CD4-positive, alpha-beta memory T cell (primary cell): ENCODE data around the gene KCTD17. TPM values are rescaled to one million over a fixed set of nuclear protein-coding genes. Genes with fewer than 3 reads are reported as not detected.
A peak's percentile ranks its signal among the peaks of the same experiment; 100 is the strongest.

ENCODE experiments used
- CTCF ChIA-PET: fragments of 350-600 bp; sonication (Branson Sonifier 250); formaldehyde crosslinking; loops from one replicate; lab custom pipeline; 2021; ENCODE audit warnings: inconsistent platforms; ENCODE audit not compliant: partially characterized antibody; lab: Charles Lee
- POLR2A ChIA-PET: fragments of 350-600 bp; sonication (Branson Sonifier 250); formaldehyde crosslinking; loops from one replicate; lab custom pipeline; 2021; ENCODE audit not compliant: partially characterized antibody; lab: Charles Lee
- DNase-seq, 5 donors: peaks; one replicate each; pipeline versions ENCODE4 v3.0.0 to v3.0.0-alpha.2; 2020 to 2022; ENCODE audit warnings: mixed read lengths in 1 of 5
- H3K27ac ChIP-seq: one replicate; pipeline ENCODE4 v1.7.0; 2013; ENCODE audit warnings: low read depth, low read length
- H3K27me3 ChIP-seq: 2 replicates; pipeline ENCODE4 v1.7.0; 2013; ENCODE audit warnings: mild to moderate bottlenecking, low read length, moderate library complexity; ENCODE audit not compliant: insufficient read depth
- H3K36me3 ChIP-seq: 2 replicates; pipeline ENCODE4 v1.7.0; 2013; ENCODE audit warnings: mild to moderate bottlenecking, low read length, moderate library complexity; ENCODE audit not compliant: insufficient read depth
- H3K4me1 ChIP-seq: 2 replicates; pipeline ENCODE4 v1.7.0; 2013; ENCODE audit warnings: mild to moderate bottlenecking, low read length, moderate library complexity; ENCODE audit not compliant: insufficient read depth
- H3K4me3 ChIP-seq, 2 donors: one replicate each; pipeline ENCODE4 v1.7.0; 2013; ENCODE audit warnings: low read length in 2 of 2, mild to moderate bottlenecking in 1 of 2
- H3K9me3 ChIP-seq, 2 donors: one replicate each; pipeline ENCODE4 v1.7.0; 2013; ENCODE audit warnings: low read length in 2 of 2, control low read depth in 1 of 2; ENCODE audit not compliant: control insufficient read depth in 1 of 2
- H3K27ac Mint-ChIP-seq, 7 donors: one replicate each; pipeline ENCODE4 v1.8.0; 2020 to 2021; ENCODE audit warnings: mixed read lengths in 7 of 7, mild to moderate bottlenecking in 6 of 7, inconsistent platforms in 3 of 7, moderate library complexity in 3 of 7
- H3K27me3 Mint-ChIP-seq, 2 donors: one replicate each; pipeline ENCODE4 v1.8.0; 2020 to 2021; ENCODE audit warnings: mixed read lengths in 2 of 2
- H3K36me3 Mint-ChIP-seq, 2 donors: one replicate each; pipeline ENCODE4 v1.8.0; 2020 to 2021; ENCODE audit warnings: mixed read lengths in 2 of 2, inconsistent platforms in 1 of 2, mild to moderate bottlenecking in 1 of 2
- H3K4me1 Mint-ChIP-seq, 4 donors: one replicate each; pipeline ENCODE4 v1.8.0; 2020 to 2021; ENCODE audit warnings: mixed read lengths in 4 of 4, mild to moderate bottlenecking in 1 of 4
- H3K4me3 Mint-ChIP-seq, 8 donors: one replicate each; pipeline ENCODE4 v1.8.0; 2020 to 2021; ENCODE audit warnings: mixed read lengths in 8 of 8, mild to moderate bottlenecking in 7 of 8, moderate library complexity in 6 of 8, inconsistent platforms in 3 of 8
- H3K9me3 Mint-ChIP-seq, 8 donors: one replicate each; pipeline ENCODE4 v1.8.0; 2020 to 2021; ENCODE audit warnings: mixed read lengths in 8 of 8, mild to moderate bottlenecking in 5 of 8, inconsistent platforms in 3 of 8, moderate library complexity in 1 of 8
- intact Hi-C: fragments of 100-400 bp; cut with micrococcal nuclease; formaldehyde crosslinking; loops from one replicate; pipeline ENCODE4 v1.15.1; 2023
- polyA plus RNA-seq, 2 donors: library from polyadenylated mRNA; unstranded; fragments of 300-500 nt; fragmentation: Illumina TruSeq; gene quantifications; one replicate each; pipeline ENCODE4 v1.2.3, GENCODE V29; 2021
- total RNA-seq, 2 experiments: library from RNA; stranded (reverse); gene quantifications; one replicate each; pipeline ENCODE4 v1.2.3, GENCODE V29; 2021

KCTD17 gene
- total and polyA plus RNA-seq, 4 experiments from 2014 or later, result 9.0 to 33.4 (median 22.7) TPM

DNA sequence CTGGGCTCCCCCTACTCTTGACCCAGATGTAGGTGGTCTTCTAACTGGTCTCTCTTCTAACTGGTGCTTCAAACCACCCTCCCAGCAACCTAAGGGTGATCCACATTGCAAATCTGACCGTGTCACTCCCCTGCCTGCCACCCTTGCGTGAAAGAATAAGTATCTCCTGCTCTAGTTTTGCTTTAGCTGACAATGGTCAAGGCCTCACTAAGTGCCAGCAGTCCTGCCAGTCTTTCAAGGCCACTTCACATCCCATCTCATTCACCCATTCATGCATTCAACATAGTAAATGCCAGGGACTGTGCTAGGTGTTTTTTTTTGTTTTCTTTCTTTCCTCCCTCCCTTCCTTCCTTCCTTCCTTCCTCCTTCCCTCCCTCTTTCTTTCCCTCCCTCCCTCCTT, 2.3 kb upstream of the KCTD17 start:
- Mint-ChIP-seq H3K27me3 (no peaks in the 10 kb centered on the region), H3K4me1 (peaks cover 4 to 20% (median 13%) of the 10 kb centered on the region in 4 donors), H3K27ac (no peak overlapping the region), H3K9me3 (no peaks in the 10 kb centered on the region), H3K36me3 (peaks cover 0 to 4% of the 10 kb centered on the region in 2 donors), H3K4me3 (no peak overlapping the region)
- Histone ChIP-seq H3K4me3 (no peak overlapping the region), H3K36me3 (no peaks in the 10 kb centered on the region), H3K9me3 (no peaks in the 10 kb centered on the region), H3K4me1 (peaks cover 14% of the 10 kb centered on the region), H3K27ac (no peak overlapping the region), H3K27me3 (no peaks in the 10 kb centered on the region)
- CTCF ChIA-PET, result no interaction called here
- POLR2A ChIA-PET, result no interaction called here
- no peak for DNase-seq
- intact Hi-C loops, result no loop called here

DNA sequence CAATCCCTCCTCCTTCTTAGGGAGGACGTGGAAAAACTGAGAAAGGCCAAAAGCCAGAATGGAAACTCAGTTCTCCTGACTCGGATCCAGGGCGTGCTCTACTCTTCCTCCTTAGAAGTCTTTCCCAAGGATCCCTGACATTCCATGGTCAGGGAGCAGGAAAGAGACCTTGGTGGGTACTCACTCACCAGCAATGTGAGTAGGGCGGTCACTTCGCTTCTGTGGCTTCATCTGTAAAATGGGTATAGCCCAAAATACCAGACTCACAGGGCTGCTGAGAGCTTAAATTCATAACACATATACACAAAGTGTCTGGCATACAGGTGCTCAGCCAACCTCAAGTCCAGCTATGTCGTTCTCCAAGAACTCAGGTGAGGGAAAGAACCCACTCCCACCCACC, 629 bp upstream of the KCTD17 start:
- H3K36me3 Mint-ChIP-seq, result peaks cover 6 to 10% of the 10 kb centered on the region in 2 donors
- DNase-seq, result no peak
- Histone ChIP-seq H3K4me1 (peaks cover 14% of the 10 kb centered on the region), H3K36me3 (peaks cover 8% of the 10 kb centered on the region), H3K9me3 (no peaks in the 10 kb centered on the region), H3K27me3 (no peaks in the 10 kb centered on the region), H3K27ac (no peak overlapping the region), H3K4me3 (no peak overlapping the region)
- H3K9me3 Mint-ChIP-seq, result no peaks in the 10 kb centered on the region
- no peaks in the 10 kb centered on the region for H3K27me3 Mint-ChIP-seq
- POLR2A ChIA-PET, result interaction anchor here (0.7 to 1.7 kb wide), 7 partner anchors 29 to 194 kb away, joined by 3 to 8 read pairs (median 3); partner anchors contain the start of gene RAC2
- CTCF ChIA-PET, result interaction anchor here (1.0 to 1.3 kb wide), 2 partner anchors 73 to 97 kb away, joined by 3 read pairs; no protein-coding TSS in a partner anchor
- intact Hi-C loops, result loop anchor here (1.0 kb wide), 1 partner anchor 275 kb away; the partner anchor contains the start of gene IFT27
- H3K4me3 Mint-ChIP-seq, result peak overlapping the region in 7 of 8 donors; percentile 1 to 83 (median 74)
- peak overlapping the region in 2 of 7 donors; percentile 68 to 91 for H3K27ac Mint-ChIP-seq
- peaks cover 4 to 20% (median 13%) of the 10 kb centered on the region in 4 donors for H3K4me1 Mint-ChIP-seq

DNA sequence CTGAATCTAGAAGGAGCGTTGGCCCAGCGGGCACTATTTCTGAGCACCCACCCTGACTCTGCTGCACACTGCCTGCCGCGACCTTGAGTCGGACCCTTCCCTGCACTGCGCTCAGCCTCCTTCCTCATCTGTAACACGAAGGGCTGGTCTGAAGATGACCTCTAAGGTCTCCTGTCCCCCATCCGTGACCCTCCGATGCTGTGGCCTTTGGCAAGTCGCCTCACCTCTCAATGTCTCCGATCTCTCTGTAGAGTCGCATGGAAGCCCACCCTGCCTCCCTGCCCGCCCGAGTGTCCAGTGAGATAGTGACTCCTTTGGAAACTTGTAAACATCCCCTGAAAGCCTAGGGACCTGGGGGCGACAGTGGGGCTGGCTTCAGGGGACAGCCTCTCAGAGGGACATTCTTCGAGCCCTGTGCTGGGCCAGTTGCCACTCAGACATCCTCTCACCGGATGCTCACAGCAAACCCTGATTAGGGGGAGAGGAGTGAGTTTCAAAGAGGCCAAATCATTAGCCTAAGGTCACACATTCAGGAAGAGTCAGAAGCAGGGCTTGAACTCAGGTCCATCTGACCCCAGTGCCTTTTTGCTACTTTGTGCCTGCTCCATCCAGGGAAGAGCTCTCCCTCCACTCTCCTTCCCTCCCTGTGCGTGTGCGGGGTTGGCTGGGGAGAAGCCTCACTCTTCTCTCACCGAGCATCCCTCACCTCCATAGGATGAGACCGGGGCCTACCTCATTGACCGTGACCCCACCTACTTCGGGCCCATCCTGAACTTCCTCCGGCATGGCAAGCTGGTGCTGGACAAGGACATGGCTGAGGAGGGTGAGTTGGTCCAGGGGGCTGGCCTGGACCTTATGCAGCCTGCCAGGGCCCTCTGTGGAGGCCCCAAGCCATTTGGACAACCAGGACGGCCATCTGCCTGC, 1.1 kb downstream of the KCTD17 start:
- Mint-ChIP-seq H3K4me3 (peak overlapping the region; percentile 82 to 90 (median 84)), H3K27ac (peak overlapping the region; percentile 37 to 93 (median 67)), H3K27me3 (no peaks in the 10 kb centered on the region), H3K9me3 (no peaks in the 10 kb centered on the region), H3K36me3 (peaks cover 22 to 23% of the 10 kb centered on the region in 2 donors), H3K4me1 (peaks cover 4 to 20% (median 13%) of the 10 kb centered on the region in 4 donors)
- H3K4me1 ChIP-seq, result peaks cover 14% of the 10 kb centered on the region
- ChIA-PET CTCF (no interaction called here), POLR2A (interaction anchor here (0.7 to 1.7 kb wide), 7 partner anchors 27 to 192 kb away, joined by 3 to 8 read pairs (median 3); partner anchors contain the start of genes IL2RB and RAC2)
- no peaks in the 10 kb centered on the region for H3K27me3 ChIP-seq
- no peak for DNase-seq
- peak overlapping the region; percentile 70 for H3K27ac ChIP-seq
- peaks cover 11% of the 10 kb centered on the region for H3K36me3 ChIP-seq
- H3K4me3 ChIP-seq, result peak overlapping the region; percentile 17 to 60
- intact Hi-C loops, result no loop called here
- no peaks in the 10 kb centered on the region for H3K9me3 ChIP-seq

DNA sequence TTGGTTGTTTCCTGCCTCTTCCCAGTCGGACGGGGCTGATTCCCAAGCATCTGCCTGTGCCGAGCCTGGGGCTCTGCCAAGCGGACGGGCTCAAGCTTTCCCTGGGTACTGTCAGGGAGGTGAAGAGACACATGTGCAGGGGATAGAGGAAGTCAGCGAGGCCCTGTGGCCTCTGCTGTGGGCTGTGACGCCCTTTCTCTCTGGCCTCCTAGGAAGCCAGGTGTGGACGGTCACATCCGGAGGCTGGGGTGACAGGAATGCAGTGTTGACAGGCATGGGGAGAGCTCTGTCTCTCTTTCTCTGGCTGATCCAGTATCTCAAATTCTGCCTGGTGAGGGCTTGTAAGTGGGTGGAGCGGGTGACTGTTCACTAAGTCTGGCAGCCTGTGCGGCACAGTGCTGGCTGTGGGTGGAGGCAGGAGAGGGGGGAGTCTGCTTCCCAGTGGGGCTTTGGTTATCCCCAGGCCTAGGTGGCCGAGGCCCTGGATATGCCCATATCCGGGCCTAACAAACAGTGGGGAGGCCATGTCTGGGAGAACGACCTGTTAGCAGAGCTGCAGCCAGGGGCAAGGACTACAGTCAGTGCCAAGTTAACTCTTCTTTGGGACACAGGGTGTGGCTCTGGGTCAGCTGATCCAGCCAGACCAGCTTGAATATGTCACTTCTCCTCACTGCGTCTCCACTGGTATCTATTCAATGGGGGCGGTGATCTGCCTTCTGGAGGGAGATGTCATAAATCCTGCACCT, 1.9 kb downstream of the KCTD17 start:
- no peak overlapping the region for H3K27ac ChIP-seq
- Mint-ChIP-seq H3K27ac (peak overlapping the region in 1 of 7 donors; percentile 21), H3K27me3 (no peaks in the 10 kb centered on the region), H3K36me3 (peaks cover 24 to 30% of the 10 kb centered on the region in 2 donors), H3K4me1 (peaks cover 4 to 20% (median 13%) of the 10 kb centered on the region in 4 donors), H3K4me3 (peak overlapping the region in 5 of 8 donors; percentile 50 to 90 (median 63)), H3K9me3 (no peaks in the 10 kb centered on the region)
- no peak for DNase-seq
- H3K9me3 ChIP-seq, result no peaks in the 10 kb centered on the region
- CTCF ChIA-PET, result no interaction called here
- POLR2A ChIA-PET, result interaction anchor here (1.1 kb wide), 1 partner anchor 26 kb away, joined by 4 read pairs; no protein-coding TSS in a partner anchor
- H3K36me3 ChIP-seq, result peaks cover 15% of the 10 kb centered on the region
- no peaks in the 10 kb centered on the region for H3K27me3 ChIP-seq
- H3K4me1 ChIP-seq, result peaks cover 14% of the 10 kb centered on the region
- intact Hi-C loops, result no loop called here
- no peak overlapping the region for H3K4me3 ChIP-seq

- CTCF ChIA-PET, result interaction anchor here (2.0 kb wide), 1 partner anchor 10 kb away, joined by 6 read pairs; no protein-coding TSS in a partner anchor
- Mint-ChIP-seq H3K27ac (no peak overlapping the region), H3K9me3 (no peaks in the 10 kb centered on the region)
Observed at GRCh38 chr22:37054056-37054395, 2.5 kb downstream of the KCTD17 start.

DNA sequence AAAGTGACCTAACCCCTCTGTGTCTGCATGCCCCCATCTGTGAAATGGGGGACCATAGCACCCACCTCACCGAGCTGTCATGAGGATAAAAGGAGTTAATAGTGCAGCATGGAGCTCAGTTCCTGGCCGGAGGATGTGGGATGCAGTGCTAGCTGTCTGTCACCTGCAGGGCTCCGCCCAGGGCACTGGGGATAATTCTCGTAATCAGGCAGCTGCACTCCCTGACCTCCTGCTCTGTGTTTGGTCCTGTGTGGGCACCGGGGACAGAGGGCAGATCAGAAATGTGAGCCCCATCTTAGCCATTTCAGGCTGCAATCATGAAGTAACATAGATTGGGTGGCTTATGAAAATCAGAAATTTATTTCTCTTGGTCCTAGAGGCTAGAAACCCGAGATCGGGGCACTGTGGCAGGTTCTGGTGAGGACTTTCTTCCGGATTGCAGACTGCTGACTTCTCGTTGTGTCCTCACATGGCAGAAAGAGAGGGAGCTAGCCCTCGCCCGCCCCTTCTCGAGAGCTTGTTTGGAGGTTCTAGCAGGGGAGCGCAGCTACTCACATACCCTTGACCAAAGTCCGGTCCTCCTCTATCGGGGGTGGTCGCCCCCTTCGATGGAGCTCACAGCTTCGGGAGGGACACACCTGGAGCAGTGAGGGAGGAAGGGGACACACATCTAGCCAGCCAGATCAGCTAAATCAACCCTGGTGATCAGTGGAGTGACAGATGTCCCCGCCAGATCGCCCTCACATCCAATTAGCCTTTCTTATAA, 3.2 kb downstream of the KCTD17 start:
- H3K36me3 Mint-ChIP-seq, result peaks cover 24 to 35% of the 10 kb centered on the region in 2 donors
- H3K4me1 Mint-ChIP-seq, result peaks cover 4 to 21% (median 13%) of the 10 kb centered on the region in 4 donors
- Histone ChIP-seq H3K27ac (no peak overlapping the region), H3K4me3 (no peak overlapping the region), H3K27me3 (no peaks in the 10 kb centered on the region), H3K9me3 (no peaks in the 10 kb centered on the region), H3K4me1 (peaks cover 21% of the 10 kb centered on the region), H3K36me3 (peaks cover 15% of the 10 kb centered on the region)
- DNase-seq, result no peak
- peak overlapping the region in 1 of 7 donors; percentile 12 for H3K27ac Mint-ChIP-seq
- CTCF ChIA-PET, result interaction anchor here (0.9 to 2.0 kb wide), 4 partner anchors 11 to 418 kb away, joined by 3 to 6 read pairs (median 4); no protein-coding TSS in a partner anchor
- H3K9me3 Mint-ChIP-seq, result no peaks in the 10 kb centered on the region
- no peaks in the 10 kb centered on the region for H3K27me3 Mint-ChIP-seq
- H3K4me3 Mint-ChIP-seq, result no peak overlapping the region
- intact Hi-C loops, result no loop called here
- POLR2A ChIA-PET, result no interaction called here

More at GRCh38 chr22:37054056-37054395, 2.5 kb downstream of the KCTD17 start:
- POLR2A ChIA-PET, result interaction anchor here (1.1 kb wide), 1 partner anchor 26 kb away, joined by 4 read pairs; no protein-coding TSS in a partner anchor
- peaks cover 4 to 20% (median 13%) of the 10 kb centered on the region in 4 donors for H3K4me1 Mint-ChIP-seq
- intact Hi-C loops, result no loop called here
- no peaks in the 10 kb centered on the region for H3K27me3 Mint-ChIP-seq
- Histone ChIP-seq H3K27me3 (no peaks in the 10 kb centered on the region), H3K4me1 (peaks cover 14% of the 10 kb centered on the region), H3K4me3 (no peak overlapping the region), H3K27ac (no peak overlapping the region), H3K36me3 (peaks cover 15% of the 10 kb centered on the region), H3K9me3 (no peaks in the 10 kb centered on the region)
- H3K4me3 Mint-ChIP-seq, result peak overlapping the region in 3 of 8 donors; percentile 33 to 63 (median 50)
- peaks cover 24 to 32% of the 10 kb centered on the region in 2 donors for H3K36me3 Mint-ChIP-seq
- no peak for DNase-seq
